GM12892 (cell line): ENCODE measurements around the gene ARHGEF17.

ENCODE experiments used
- DNase-seq: peaks from one replicate; pipeline ENCODE4 v3.0.0; 2011; ENCODE audit not compliant: insufficient read length
- FAIRE-seq: peaks from 2 replicates; lab custom pipeline; 2011; peaks lifted over from hg19 to GRCh38; lab: Jason Lieb, UNC
- POLR2A ChIP-seq: IDR thresholded peaks from 2 replicates; pipeline ENCODE4 v1.6.1; 2011; ENCODE audit warnings: low read depth, low read length, control low read depth
- POLR2AphosphoS5 ChIP-seq: IDR thresholded peaks from 2 replicates; pipeline ENCODE4 v1.6.1; 2011; ENCODE audit warnings: low read depth, low read length, control low read depth
- TAF1 ChIP-seq: IDR thresholded peaks from 2 replicates; pipeline ENCODE4 v1.6.1; 2011; ENCODE audit warnings: low read depth, mild to moderate bottlenecking, control low read depth, low read length, borderline replicate concordance

The ARHGEF17 gene

GRCh38 chr11:73358071-73358470, 50.0 kb downstream of the ARHGEF17 start:
- TF ChIP-seq POLR2A, result no peak
- no peak for TF ChIP-seq TAF1
- TF ChIP-seq POLR2AphosphoS5, result no peak
- DNase-seq (no peak), FAIRE-seq (no peak)

GRCh38 chr11:73359341-73359740, 51.3 kb downstream of the ARHGEF17 start:
- no peak for FAIRE-seq
- DNase-seq, result no peak
- TF ChIP-seq TAF1 (no peak), POLR2AphosphoS5 (no peak), POLR2A (no peak)

GRCh38 chr11:73359930-73360742, 52.1 kb downstream of the ARHGEF17 start:
- FAIRE-seq, result no peak
- TF ChIP-seq POLR2AphosphoS5 (no peak), TAF1 (no peak), POLR2A (no peak)
- no peak for DNase-seq

- no peak for TF ChIP-seq POLR2AphosphoS5
- TF ChIP-seq TAF1, result no peak
- TF ChIP-seq POLR2A, result no peak
- FAIRE-seq (no peak), DNase-seq (no peak)
Measured at GRCh38 chr11:73360743-73361369, 52.8 kb downstream of the ARHGEF17 start.

- DNase-seq (no peak), FAIRE-seq (no peak)
- TF ChIP-seq POLR2A, result no peak
- no peak for TF ChIP-seq TAF1
- no peak for TF ChIP-seq POLR2AphosphoS5
Measured at GRCh38 chr11:73361953-73362776, 54.1 kb downstream of the ARHGEF17 start.

GRCh38 chr11:73363147-73363546, 55.1 kb downstream of the ARHGEF17 start:
- FAIRE-seq, result no peak
- no peak for DNase-seq
- TF ChIP-seq TAF1 (no peak), POLR2A (no peak), POLR2AphosphoS5 (no peak)

- FAIRE-seq, result no peak
- TF ChIP-seq POLR2A, result no peak
- TF ChIP-seq POLR2AphosphoS5, result no peak
- no peak for TF ChIP-seq TAF1
Measured at GRCh38 chr11:73365352-73366264, 57.5 kb downstream of the ARHGEF17 start.

GRCh38 chr11:73366265-73366610, 58.2 kb downstream of the ARHGEF17 start:
- DNase-seq, result no peak
- FAIRE-seq, result peak; percentile 78
- TF ChIP-seq TAF1 (no peak), POLR2AphosphoS5 (no peak), POLR2A (no peak)

More at GRCh38 chr11:73365352-73366264, 57.5 kb downstream of the ARHGEF17 start:
- DNase-seq, result no peak

- DNase-seq, result no peak
- TF ChIP-seq TAF1 (no peak), POLR2A (no peak), POLR2AphosphoS5 (no peak)
- no peak for FAIRE-seq
Measured at GRCh38 chr11:73366953-73367352, 58.9 kb downstream of the ARHGEF17 start.

- DNase-seq (no peak), FAIRE-seq (peak; percentile 93)
- TF ChIP-seq POLR2AphosphoS5 (no peak), POLR2A (no peak), TAF1 (no peak)
Measured at GRCh38 chr11:73367482-73368024, 59.5 kb downstream of the ARHGEF17 start.
